Renal pelvis (tissue), 3 donors: Measurements from ENCODE around the gene PPM1A. TPM values are rescaled to one million over a fixed set of nuclear protein-coding genes. Genes with fewer than 3 reads are reported as not detected.

Experiments used
- polyA plus RNA-seq, 3 donors: library from polyadenylated mRNA; unstranded; fragments of 120-200 nt; gene quantifications; one replicate each; pipeline ENCODE4 v1.2.1, GENCODE V29; 2013; ENCODE audit not compliant: insufficient read length in 3 of 3

The PPM1A gene
- polyA plus RNA-seq, 3 donors, result 63.6 to 71.3 (median 70.0) TPM

Other genes with a start within 250 kb of the PPM1A start
- gene PCNX4, start 157.3 kb upstream of the PPM1A start, polyA plus RNA-seq, result 100 to 1,000 TPM in 1 of 3 donors, 10 to 100 TPM in 2; 79.5 to 101 (median 90.4) TPM
- 10 to 100 TPM; 61.0 to 77.5 (median 75.8) TPM for gene DHRS7, start 83.8 kb upstream of the PPM1A start, polyA plus RNA-seq
- under 1 TPM in 2 of 3 donors, not detected in 1; 0.36 to 0.45 TPM for gene C14orf39, start 236.8 kb downstream of the PPM1A start, polyA plus RNA-seq